Stimulated activated CD8-positive, alpha-beta memory T cell treated with anti-CD3 and anti-CD28 coated beads, Interleukin-15, amount 100 ng/mL, for 48 hours (primary cell): ENCODE data around the gene SNU13.
"Not testable (repeated sequence)": the region's sequence is repeated elsewhere in the genome, so short reads cannot be mapped to it uniquely, and the experiment has no call there.

Source experiments
- DNase-seq, 2 donors: peaks; one replicate each; pipeline ENCODE4 v3.0.0-alpha.2; 2020; ENCODE audit warnings: low read depth in 2 of 2

SNU13 gene

DNA sequence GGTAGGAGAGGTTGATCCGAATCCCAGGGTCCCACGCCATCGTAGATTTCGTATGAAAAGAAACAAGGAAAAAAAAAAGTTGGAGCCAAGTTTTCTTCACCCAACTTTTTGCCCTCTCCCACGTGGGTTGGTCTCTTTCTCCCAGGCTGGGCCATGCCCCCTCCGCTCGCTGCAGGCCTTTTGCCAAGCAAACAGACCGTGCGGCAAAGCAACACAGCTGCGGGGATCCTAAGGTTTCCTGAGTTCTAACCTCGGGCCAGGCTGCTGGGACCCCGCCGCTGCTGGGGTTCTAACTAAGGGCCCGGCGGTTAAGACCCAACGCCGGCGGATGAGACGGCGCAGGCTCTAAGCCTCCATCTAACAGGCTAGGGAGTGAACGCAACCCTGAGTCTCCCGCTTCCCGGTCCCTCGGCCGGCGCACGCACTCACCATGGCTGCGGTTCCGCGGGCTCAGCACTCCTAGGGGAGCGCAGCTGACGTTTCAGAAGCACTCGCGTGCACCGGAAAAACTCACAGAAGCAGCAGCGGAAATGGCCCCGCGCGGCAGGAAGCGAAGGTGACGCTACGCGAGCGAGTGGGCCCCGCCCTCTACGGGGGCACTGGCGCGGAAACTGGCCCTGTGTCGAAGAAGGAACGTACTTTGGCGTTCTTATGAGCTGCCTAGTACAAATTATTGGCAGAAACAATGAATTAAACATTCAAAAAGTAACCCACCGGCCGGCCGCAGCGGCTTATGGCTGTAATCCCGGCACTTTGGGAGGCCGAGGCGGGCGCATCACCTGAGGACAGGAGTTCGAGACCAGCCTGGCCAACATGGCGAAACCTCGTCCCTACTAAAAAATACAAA is at the start of gene SNU13:
Gene SNU13, minus strand, starts transcription at position 503 of the 847 bp plus-strand sequence. Its CDS starts 71 bp downstream, at position 432.
- DNase-seq: peak; percentile 86 to 89

DNA sequence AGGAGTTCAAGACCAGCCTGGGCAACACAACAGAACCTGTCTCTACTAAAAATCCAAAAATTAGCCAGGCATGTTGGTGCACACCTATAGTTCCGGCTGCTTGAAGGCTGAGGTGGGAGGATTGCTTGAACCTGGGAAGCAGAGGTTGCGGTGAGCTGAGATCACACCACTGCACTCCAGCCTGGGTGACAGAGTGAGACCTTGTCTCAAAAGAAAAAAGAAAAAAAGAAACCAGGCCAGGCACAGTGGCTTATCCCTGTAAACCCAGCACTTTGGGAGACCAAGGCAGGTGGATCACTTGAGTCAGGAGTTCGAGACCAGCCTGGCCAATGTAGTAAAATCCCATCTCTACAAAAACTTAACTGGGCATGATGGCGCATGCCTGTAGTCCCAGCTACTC is 44.6 kb upstream of the SNU13 start:
- not testable (repeated sequence) for DNase-seq

DNA sequence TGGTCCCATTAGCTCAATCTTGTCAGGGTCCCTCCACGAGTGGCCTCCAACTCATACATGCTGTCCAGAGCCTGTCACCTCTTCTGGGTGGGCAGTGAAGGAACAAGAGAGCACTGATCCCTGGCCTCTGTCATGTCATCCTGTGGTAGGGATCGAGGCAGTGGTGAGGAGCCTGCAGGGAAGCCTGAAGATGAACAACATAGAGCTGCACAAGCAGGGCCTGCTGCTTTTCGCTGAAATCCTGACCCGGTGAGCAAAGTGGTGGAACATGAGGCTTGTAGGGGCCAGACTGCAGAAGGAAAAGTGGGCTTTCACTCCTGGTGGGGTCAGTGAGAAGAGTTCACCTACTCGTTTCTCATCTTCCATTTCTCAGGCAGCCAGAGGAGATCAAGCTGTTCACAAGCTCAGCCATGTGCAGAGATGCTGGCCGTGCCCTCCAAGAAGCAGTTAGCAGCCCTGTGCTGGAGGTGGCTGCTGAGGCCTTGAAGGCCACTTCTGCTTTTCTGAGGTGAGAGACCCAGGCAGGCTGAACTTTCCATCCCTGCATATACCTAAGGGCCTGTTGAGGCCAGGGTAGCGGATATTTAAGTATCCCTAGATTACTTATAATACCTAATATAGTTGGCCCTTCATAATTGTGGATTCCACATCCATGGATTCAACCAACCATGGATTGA is 43.6 kb upstream of the SNU13 start:
- no peak for DNase-seq

DNA sequence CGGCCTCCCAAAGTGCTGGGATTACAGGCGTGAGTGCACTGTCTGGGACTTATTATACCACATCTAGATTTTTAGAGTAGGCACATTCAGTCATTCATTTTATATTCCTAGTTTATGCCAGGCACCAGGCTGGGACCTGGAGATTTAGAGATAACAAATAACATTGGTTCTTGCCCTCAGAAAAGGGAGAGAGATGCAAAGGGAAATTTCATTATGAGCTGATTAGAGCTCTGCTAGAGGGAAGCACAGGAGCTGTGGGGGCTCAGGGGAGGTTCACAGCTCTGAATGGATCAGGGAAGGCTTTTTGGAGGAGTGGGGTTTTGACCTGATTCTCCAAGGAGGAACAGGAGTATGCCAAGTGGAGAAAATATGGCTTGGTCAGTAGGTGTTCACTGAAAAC is 42.9 kb upstream of the SNU13 start:
- DNase-seq: no peak

DNA sequence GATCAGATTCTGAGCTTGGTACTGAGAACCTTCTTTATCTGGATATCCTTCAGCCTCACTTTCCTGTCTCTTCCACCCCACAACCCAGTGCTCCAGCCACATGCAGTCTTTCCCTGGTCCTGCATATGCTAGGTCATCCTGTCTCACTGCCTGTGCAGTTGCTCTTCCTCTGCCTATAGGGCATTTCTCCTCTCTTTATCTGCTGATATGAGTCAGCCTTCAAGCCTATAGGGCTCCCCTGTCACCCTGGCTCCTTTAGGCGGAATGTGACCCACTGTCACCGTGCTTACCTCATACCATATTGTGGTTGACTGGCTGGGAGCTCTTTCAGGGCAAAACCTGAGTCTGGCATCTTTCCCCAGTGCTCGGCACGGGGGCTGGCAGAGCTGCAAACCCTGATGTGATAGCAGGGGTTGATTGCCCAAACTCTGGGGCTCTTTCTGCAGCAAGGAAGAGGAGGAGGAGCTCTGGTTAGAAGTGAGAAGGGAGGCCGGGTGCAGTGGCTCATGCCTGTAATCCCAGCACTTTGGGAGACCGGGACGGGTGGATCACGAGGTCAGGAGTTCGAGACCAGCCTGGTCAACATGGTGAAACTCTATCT is 36.9 kb upstream of the SNU13 start:
- DNase-seq: no peak

DNA sequence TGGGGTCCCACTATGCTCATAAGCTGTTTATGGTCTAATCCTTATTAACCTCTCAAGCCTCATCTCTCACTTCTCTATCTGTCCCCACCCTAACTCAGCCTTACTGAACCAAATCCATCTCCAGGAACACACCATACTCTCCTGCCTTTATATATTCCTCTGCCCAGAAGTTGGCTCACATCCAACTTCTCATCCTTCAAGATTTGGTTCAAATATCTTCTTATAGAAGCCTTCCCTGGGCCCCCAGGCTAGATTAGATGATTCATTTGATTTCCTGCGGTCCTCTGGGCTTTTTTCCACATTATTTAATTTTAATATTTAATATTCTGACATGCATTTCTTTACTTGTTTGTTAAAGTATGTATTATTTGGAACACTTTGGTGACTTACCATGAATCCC is 33.8 kb upstream of the SNU13 start:
- no peak for DNase-seq

DNA sequence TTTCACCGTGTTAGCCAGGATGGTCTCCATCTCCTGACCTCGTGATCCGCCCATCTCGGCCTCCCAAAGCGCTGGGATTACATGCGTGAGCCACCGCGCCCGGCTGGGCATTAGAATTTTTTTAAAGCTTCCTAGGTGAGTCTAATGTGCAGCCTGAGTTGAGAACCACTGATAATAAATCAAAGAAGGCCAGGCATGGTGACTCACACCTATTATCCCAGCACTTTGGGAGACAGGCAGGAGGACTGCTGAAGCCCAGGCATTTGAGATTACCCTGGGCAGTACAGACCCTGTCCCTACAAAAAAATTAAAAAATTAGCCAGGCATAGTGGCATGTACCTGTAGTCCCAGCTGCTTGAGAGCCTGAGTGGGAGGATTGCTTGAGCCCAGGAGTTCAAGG is 24.3 kb upstream of the SNU13 start:
- no peak for DNase-seq

DNA sequence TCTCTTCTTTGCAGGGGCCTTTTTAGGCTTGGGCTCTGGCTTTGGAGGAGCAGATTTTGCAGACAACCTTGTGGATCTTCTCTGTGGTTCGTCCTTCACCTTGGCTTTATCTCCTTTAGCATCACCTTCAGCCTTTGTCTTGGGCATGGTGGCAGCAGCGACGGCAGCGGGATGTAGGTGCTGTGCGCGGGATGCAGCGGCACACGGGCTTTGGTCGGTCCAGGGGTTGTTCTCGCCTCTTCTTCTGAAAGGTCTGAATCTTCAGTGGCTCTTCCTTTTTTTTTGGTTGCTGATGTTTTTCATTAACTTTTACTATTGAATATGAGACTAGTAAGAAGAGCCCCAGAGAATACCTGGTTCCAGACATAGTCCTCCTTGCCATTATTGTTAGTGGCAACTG is 20.7 kb upstream of the SNU13 start:
- no peak for DNase-seq

DNA sequence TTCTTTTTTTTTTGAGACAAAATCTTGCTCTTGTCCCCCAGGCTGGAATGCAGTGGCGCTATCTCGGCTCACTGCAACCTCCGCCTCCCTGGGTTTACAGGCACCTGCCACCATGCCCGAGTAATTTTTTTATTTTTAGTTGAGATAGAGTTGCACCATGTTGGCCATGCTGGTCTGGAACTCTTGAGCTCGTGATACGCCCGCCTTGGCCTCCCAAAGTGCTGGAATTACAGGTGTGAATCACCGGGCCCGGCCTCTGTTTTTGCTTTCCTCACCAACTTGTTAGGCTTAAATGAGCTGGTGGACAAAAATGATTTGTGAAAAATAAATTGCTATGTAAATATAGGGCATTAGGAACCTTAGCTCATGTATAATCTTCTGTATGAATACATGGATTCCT is 14.1 kb upstream of the SNU13 start:
- DNase-seq: no peak

DNA sequence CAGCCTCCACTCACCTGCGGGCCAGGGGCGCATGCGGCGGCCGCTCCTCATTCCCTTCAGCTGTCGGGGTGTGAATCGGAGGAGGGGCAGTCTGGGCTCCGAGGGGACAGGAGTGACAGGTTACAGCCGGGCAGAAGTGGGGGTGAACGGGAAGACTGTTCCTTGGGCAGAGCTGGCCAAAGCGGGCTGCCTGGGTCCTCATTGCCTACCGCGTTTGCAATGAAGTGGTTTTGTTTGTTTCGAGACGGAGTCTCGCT is 11.4 kb upstream of the SNU13 start:
- no peak for DNase-seq

DNA sequence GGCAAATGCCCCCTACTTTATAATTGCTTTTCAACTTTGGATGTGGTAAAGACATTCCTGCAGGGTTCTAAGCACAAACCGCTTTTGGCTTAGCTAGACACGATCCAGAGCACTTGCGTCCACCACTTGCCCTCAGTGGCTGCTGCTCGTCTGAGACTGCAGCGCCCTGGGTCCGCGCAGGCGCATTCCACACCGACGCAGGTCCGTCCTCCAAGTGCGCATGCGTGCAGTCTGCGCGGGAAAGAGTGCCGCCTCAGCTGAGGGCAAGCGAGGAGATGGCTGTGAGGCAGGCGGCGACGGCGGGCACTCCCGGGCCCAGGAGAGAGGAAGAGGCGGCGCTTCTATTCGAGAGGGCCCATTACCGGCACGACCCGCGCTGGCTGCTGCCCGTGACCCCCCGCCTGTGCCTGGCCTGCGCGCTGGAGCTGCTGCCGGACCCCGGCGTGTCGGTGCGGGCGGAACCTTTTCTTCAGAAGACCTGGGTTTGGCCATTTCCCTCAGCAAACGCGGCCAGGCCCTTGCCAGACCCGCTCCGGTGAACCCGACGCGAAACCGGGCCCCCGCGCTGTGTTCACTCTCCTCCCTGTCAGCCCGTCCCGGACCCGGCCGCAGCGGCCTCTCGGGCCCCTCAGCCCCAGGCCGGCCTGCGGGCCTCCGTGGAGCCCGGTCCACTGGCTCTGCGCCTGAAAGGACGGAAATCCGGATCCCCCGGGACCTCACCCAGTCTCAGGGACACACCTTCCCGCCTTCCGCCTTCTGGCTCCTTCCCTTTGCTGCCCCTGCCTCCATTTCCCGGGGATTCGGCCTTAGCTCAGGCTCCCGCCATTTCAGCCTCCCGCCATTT is 10.8 kb upstream of the SNU13 start, which contains the start of gene MEI1:
Gene MEI1, plus strand, starts transcription at position 240 of the 844 bp plus-strand sequence. Its CDS starts 36 bp downstream, at position 276.
- peak; percentile 85 to 86 for DNase-seq

DNA sequence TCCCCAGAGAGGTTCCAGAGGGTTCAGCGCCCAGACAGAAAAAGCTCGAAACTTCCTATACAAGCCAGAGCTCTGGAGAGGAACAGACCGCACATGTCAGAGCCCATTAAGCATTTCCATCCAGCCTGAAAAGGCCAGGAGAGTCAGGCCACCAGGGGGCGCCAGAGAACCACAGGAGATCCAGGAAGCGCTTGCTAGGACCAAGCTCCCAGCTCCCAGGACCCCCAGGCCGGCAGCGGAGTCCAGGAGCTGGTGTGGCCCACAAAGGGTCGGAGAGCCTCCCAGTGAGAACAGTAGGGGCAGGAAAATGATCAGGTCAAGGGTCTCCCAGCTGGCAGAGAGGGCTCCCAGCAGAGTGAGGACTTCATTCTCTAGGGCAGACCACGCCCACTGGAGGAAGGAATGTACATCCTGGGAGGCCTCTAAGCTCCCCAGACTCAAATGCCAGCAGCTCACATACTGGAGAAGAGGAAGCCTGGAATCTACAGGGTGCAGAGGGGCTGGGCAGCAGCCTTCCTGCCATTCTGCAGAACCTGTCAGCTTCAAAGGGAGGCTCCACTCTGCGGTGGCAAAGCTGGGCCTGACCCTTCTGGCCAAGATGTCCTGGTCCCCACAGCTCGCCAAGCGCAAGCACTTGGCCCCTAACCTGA is 8.6 kb upstream of the SNU13 start:
- DNase-seq: peak; percentile 77

DNA sequence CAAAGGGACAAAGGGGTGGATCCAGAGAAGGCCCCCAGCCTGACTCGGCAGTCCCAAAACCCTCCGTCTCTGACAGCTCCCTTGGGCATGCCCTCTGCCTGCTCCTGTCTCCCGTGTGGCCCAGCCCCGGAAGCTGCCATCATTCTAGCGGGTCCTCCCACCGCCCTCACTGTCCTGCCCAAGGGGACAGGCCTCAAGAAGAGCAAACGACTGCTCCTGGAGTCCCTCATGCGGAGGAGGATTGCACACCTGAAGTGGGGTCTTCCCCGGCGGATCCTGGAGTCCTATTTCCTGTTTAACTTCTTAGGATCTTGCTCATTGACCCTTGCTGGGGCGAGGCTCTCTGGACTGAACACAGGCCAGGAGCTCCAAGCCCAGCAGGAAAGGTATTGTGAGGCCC is 8.0 kb upstream of the SNU13 start:
- no peak for DNase-seq

DNA sequence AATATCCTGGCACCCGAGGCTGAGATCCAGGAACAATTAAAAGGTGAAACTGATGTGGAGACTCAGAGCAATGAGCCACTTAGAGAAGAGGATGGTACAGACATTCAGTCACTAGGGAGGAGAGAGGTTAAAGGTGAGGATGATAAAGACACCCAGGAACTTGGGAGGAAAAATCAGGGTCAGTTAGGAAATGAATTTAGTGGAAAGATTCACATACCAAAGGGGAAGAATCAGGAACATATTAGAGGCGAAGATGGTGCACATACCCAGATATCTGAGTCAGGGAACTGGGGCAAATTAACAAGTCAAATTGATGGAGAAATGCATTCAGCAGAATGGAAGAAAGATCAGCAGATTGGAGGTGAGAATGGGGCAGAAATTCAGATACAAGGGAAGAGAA is 6.5 kb upstream of the SNU13 start:
- no peak for DNase-seq

DNA sequence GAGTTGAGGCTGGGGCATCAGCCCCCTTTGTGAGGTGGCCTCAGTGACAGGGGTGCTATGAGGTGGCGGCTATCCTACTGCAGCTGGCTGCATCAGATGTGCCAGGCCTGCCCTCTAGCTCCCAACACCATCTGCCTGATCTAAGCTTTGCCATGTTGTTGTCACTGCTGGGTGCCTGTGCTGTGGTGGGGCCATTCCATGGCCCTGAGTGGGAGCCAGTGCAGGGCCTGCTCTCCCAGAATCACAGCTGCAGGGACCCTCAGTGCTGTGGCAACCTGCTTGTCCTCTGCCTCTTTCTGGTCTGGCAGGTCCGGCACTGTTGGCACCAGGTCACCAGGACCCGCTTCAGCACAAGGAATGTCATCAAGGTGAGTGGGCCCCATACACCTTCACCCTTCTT is 1.8 kb upstream of the SNU13 start:
- DNase-seq: no peak

DNA sequence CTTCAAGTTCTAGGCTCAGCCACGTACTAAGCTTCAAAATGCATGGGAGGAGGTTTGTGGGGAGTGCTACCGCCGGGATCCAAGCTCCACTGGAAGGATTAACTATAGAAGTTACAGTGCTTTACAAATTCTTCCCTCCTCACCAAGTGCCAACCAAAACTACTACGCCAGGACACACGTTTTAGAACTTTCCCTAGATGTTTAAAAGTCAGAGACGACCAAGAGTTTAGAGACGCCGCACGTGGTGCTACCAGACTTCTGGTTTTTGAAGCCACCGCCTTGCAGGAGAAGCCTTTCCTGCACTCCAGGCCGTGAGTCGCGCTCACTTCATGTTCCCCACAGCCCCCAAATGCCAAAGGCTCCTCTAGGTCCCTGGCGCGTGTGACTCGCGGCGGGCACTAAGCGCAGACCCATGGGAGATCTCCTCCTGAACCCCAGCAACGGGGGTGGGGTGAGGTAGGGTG is 734 bp downstream of the SNU13 start:
- no peak for DNase-seq

DNA sequence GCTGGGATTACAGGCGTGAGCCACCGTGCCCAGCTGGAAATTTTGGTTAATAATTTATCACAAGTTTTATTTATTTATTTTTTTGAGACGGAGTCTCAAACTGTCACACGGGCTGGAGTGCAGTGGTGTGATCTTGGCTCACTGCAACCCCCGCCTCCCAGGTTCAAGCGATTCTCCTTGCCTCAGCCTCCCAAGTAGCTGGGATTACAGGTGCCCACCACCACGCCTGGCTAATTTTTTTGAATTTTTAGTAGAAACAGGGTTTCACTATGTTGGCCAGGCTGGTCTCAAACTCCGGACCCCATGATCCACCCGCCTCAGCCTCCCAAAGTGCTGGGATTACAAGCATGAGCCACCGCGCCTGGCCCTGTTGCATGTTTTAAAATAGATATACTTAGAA is 1.8 kb downstream of the SNU13 start:
- not testable (repeated sequence) for DNase-seq

DNA sequence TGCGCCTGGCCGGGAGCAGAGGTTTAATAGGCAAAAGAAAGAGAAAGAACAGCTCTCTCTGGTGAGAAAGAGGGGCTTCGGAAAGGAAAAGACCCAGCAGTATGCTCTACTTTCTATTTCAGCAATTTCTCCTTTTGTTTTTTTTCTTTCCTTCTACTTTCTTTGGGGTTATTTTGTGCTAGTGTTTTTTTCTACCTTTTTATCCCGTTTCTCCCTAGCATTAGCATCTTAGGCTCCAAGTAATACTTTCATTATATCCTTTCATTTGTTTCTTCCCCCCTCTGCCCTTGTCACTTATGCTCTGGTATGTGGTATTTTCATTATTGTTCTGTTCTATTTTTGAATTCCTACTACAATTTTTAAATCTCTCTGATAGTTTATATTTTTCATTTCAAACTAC is 4.5 kb downstream of the SNU13 start:
- no peak for DNase-seq

DNA sequence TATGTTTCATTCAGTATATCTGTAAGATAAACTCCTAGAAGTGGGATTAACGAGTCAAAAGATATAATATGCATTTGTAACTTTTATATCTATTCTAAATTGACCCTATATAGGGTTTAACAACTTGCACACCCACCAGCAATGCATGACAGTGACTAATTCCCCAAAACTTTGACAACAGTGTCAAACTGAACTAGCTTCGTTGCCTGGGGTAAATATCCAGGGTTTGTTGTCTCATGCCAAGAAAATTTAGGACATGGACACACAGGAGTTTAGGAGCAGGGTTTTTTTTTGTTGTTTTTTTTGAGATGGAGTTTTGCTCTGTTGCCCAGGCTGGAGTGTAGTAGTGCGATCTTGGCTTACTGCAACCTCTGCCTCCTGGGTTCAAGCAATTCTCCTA is 5.1 kb downstream of the SNU13 start:
- no peak for DNase-seq

DNA sequence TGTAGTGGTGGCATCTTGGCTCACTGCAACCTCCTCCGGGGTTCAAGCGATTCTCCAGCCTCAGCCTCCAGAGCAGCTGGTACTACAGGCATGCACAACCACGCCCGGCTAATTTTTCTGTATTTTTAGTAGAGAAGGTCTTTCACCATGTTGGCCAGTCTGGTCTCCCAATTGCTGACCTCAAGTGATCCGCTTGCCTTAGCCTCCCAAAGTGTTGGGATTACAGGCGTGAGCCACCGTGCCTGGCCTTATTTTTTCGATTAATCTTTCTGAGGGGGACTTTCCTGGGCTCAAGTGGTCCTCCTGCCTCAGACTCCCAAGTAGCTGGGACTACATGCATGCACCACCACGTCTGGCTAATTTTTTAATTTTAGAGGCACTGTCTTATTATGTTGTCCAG is 5.6 kb downstream of the SNU13 start:
- DNase-seq: no peak

DNA sequence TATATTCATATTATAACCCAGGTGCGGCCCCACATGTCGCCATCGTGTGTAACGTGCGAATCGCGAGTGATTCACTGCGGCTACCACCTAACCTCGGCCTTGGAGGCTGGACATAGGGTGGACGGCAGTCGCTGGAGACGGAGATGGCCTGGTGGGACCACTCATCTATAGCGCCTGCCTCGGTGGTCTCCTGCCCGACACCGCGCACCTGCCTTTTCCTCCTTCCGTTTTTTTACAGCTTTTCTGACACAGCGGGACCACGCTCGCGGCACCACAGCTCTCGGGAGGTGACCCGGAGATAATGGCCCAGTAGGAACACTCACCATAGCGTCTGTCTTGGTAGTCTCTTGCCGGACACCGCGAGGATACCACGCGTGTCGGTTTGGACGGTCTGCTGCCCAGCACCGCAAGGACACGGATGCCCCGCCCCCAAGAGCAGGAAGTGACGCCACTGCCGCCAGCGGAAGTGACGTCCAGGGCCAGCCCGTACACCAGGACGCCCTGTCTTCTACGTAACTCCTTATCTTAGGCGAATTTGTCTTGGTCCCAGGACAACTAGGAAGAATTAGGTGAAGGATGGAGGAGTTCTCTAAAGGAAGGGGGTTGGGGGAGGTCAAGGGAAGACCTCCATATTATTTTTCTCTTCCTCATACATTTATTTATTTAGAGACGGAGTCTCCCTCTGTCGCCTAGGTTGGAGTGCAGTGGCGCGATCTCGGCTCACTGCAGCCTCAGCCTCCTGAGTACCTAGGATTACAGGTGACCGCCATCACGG is 6.4 kb downstream of the SNU13 start:
- DNase-seq: peak; percentile 72 to 78
